CD4-positive, alpha-beta memory T cell (primary cell): ENCODE measurements around the gene EXD3. TPM values are rescaled to one million over a fixed set of nuclear protein-coding genes. Genes with fewer than 3 reads are reported as not detected.
"Not testable (repeated sequence)": the region's sequence is repeated elsewhere in the genome, so short reads cannot be mapped to it uniquely, and the experiment has no call there.

Experiments used
- CTCF ChIA-PET: fragments of 350-600 bp; sonication (Branson Sonifier 250); formaldehyde crosslinking; loops from one replicate; lab custom pipeline; 2021; ENCODE audit warnings: inconsistent platforms; ENCODE audit not compliant: partially characterized antibody; lab: Charles Lee
- POLR2A ChIA-PET: fragments of 350-600 bp; sonication (Branson Sonifier 250); formaldehyde crosslinking; loops from one replicate; lab custom pipeline; 2021; ENCODE audit not compliant: partially characterized antibody; lab: Charles Lee
- DNase-seq, 5 donors: peaks; one replicate each; pipeline versions ENCODE4 v3.0.0 to v3.0.0-alpha.2; 2020 to 2022; ENCODE audit warnings: mixed read lengths in 1 of 5
- H3K27ac ChIP-seq: one replicate; pipeline ENCODE4 v1.7.0; 2013; ENCODE audit warnings: low read depth, low read length
- H3K27me3 ChIP-seq: 2 replicates; pipeline ENCODE4 v1.7.0; 2013; ENCODE audit warnings: mild to moderate bottlenecking, low read length, moderate library complexity; ENCODE audit not compliant: insufficient read depth
- H3K36me3 ChIP-seq: 2 replicates; pipeline ENCODE4 v1.7.0; 2013; ENCODE audit warnings: mild to moderate bottlenecking, low read length, moderate library complexity; ENCODE audit not compliant: insufficient read depth
- H3K4me1 ChIP-seq: 2 replicates; pipeline ENCODE4 v1.7.0; 2013; ENCODE audit warnings: mild to moderate bottlenecking, low read length, moderate library complexity; ENCODE audit not compliant: insufficient read depth
- H3K4me3 ChIP-seq, 2 donors: one replicate each; pipeline ENCODE4 v1.7.0; 2013; ENCODE audit warnings: low read length in 2 of 2, mild to moderate bottlenecking in 1 of 2
- H3K9me3 ChIP-seq, 2 donors: one replicate each; pipeline ENCODE4 v1.7.0; 2013; ENCODE audit warnings: low read length in 2 of 2, control low read depth in 1 of 2; ENCODE audit not compliant: control insufficient read depth in 1 of 2
- H3K27ac Mint-ChIP-seq, 7 donors: one replicate each; pipeline ENCODE4 v1.8.0; 2020 to 2021; ENCODE audit warnings: mixed read lengths in 7 of 7, mild to moderate bottlenecking in 6 of 7, inconsistent platforms in 3 of 7, moderate library complexity in 3 of 7
- H3K27me3 Mint-ChIP-seq, 2 donors: one replicate each; pipeline ENCODE4 v1.8.0; 2020 to 2021; ENCODE audit warnings: mixed read lengths in 2 of 2
- H3K36me3 Mint-ChIP-seq, 2 donors: one replicate each; pipeline ENCODE4 v1.8.0; 2020 to 2021; ENCODE audit warnings: mixed read lengths in 2 of 2, inconsistent platforms in 1 of 2, mild to moderate bottlenecking in 1 of 2
- H3K4me1 Mint-ChIP-seq, 4 donors: one replicate each; pipeline ENCODE4 v1.8.0; 2020 to 2021; ENCODE audit warnings: mixed read lengths in 4 of 4, mild to moderate bottlenecking in 1 of 4
- H3K4me3 Mint-ChIP-seq, 8 donors: one replicate each; pipeline ENCODE4 v1.8.0; 2020 to 2021; ENCODE audit warnings: mixed read lengths in 8 of 8, mild to moderate bottlenecking in 7 of 8, moderate library complexity in 6 of 8, inconsistent platforms in 3 of 8
- H3K9me3 Mint-ChIP-seq, 8 donors: one replicate each; pipeline ENCODE4 v1.8.0; 2020 to 2021; ENCODE audit warnings: mixed read lengths in 8 of 8, mild to moderate bottlenecking in 5 of 8, inconsistent platforms in 3 of 8, moderate library complexity in 1 of 8
- intact Hi-C: fragments of 100-400 bp; cut with micrococcal nuclease; formaldehyde crosslinking; loops from one replicate; pipeline ENCODE4 v1.15.1; 2023
- polyA plus RNA-seq, 2 donors: library from polyadenylated mRNA; unstranded; fragments of 300-500 nt; fragmentation: Illumina TruSeq; gene quantifications; one replicate each; pipeline ENCODE4 v1.2.3, GENCODE V29; 2021
- total RNA-seq, 2 experiments: library from RNA; stranded (reverse); gene quantifications; one replicate each; pipeline ENCODE4 v1.2.3, GENCODE V29; 2021

The EXD3 gene, protein sequence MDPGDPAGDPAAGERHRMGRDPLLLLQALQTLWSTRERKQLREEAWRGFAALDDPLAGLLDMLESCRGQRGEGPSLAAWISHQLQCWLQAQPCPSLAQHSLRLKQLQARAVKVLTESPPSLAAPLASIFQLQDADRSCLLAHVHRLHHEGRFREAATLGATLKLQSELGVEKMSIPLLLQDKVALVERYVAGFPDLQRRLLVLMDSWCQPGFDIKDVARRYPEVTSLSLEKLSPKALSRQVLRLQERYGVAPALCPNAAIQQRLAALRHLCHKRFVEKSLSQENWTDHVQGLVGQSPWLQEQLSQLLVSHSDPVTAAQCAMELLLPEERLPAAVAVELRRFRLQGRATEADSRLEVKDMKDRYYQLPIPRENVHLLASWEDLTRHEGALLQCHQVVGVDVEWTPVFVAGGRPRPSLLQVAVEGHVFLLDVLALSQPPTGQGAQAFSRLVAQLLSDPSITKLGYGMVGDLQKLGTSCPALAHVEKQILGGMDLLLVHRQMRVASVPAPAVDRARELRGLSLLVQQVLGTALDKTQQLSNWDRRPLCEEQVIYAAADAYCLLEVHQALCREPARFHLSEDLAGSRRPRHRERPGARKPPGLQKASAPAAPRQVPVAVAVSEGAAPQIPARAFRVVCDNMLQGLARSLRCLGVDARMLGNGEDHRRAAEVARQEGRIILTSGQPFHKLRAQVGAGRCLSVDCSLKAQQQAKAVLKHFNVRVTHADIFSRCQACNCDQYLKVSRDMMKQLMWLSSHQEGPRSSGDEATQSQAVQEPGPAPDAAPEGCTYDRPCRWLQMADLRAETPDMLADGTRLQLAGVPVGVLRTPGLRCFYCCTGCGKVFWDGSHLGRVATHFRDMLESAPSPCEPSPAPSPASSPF
- total RNA-seq (10 to 100 TPM; 21.4 to 21.9 TPM), polyA plus RNA-seq (1 to 10 TPM; 2.5 to 7.1 TPM)

DNA sequence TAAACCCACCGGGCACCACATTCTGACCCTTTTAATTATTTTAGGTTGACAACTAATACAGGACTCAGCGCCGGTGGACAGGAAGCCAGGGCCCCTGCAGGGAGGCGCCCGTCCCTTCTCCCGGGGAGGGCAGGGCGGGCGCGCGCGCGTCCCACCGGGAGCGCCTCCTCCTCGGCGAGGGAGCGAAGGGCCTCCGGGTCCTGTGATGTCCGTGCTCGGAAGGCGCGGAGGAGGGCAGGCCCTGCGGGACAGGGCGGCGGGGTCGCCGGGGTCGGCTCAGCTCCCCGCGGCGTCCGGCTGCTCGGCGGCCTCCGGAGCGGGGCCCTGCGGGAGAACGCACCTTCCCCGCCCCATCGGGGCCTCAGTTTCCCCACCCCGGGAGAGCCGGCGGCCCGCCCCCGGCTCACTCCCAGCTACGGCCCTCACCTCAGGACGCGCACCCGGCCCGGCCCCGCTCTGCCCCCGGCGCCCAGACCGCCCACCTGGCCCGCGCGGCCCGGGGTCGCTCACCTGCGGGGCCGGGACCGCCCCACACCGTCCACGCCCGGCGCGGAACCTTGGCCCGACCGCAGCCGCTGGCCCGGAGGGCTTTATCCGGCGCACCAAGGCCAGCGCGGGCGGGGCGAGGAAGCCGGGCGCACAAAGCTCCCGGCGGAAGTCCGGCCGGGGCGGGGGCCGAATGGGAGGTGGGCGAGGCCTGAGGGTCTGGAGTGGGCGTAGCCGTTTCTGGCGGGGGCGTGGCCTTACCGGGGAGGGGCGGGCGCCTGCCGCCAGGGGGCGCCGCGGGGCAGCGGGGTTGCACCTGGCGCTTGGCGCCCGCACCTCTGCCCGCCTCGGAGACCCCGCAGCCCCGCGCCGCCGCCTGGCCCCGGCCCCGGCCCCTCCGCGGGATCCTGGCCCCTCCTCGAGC, at the start of gene EXD3, which contains the start of gene NOXA1:
Gene EXD3 (minus strand): TSS at position 559 of the 910 bp plus-strand sequence. CDS start 27,805 bp downstream, outside the sequence.
Gene NOXA1 (plus strand): TSS at position 790 of the 910 bp plus-strand sequence. CDS start 137 bp downstream, outside the sequence.
- intact Hi-C loops = loop anchor here (1.0 to 10.0 kb wide), 4 partner anchors 22 to 132 kb away; partner anchors contain the start of genes MRPL41, NSMF and PNPLA7
- peaks cover 24% of the 10 kb centered on the region for H3K4me1 ChIP-seq
- peak within 1 kb of the TSS; percentile 43 for H3K27ac ChIP-seq
- H3K27me3 Mint-ChIP-seq = no peaks in the 10 kb centered on the region
- peak within 1 kb of the TSS; percentile 82 to 87 (median 85) for H3K4me3 Mint-ChIP-seq
- no peaks in the 10 kb centered on the region for H3K9me3 Mint-ChIP-seq
- no peaks in the 10 kb centered on the region for H3K27me3 ChIP-seq
- H3K36me3 Mint-ChIP-seq = no peaks in the 10 kb centered on the region
- H3K27ac Mint-ChIP-seq = peak within 1 kb of the TSS; percentile 37 to 87 (median 73)
- peaks cover 5 to 21% (median 9%) of the 10 kb centered on the region in 4 donors for H3K4me1 Mint-ChIP-seq
- H3K9me3 ChIP-seq = no peaks in the 10 kb centered on the region
- H3K36me3 ChIP-seq = no peaks in the 10 kb centered on the region
- CTCF ChIA-PET = interaction anchor here (0.5 to 1.0 kb wide), 4 partner anchors 20 to 99 kb away, joined by 3 to 4 read pairs (median 3); no protein-coding TSS in a partner anchor
- peak; percentile 89 to 93 (median 91) for DNase-seq
- POLR2A ChIA-PET = interaction anchor here (0.7 to 2.1 kb wide), 24 partner anchors 11 to 706 kb away, joined by 3 to 14 read pairs (median 4); partner anchors contain the start of genes ENTPD8, MRPL41, NELFB and NRARP
- peak within 1 kb of the TSS; percentile 57 for H3K4me3 ChIP-seq

DNA sequence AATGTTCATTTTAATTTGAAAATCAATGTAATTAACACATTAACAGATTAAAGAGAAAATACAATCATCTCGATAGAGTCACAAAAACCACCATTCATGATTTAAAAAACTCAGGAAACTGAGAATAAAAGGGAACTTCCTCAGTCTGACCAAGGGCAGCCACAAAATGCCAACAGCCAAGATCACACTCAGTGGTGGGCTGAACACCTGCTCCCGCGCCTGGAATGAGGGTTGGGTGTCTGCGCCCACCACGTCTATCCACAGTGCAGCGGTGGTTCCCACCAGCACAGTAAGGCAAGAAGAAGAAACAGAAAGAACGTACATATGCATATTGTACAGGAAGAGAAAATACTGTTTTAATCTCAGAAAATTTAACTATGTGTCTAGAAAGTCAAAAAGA, 47.8 kb upstream of the EXD3 start:
- Histone ChIP-seq H3K4me3 (no peak overlapping the region), H3K9me3 (peaks cover 0 to 2% of the 10 kb centered on the region in 2 donors), H3K27me3 (no peaks in the 10 kb centered on the region), H3K36me3 (no peaks in the 10 kb centered on the region), H3K27ac (no peak overlapping the region), H3K4me1 (no peaks in the 10 kb centered on the region)
- no peak for DNase-seq
- Mint-ChIP-seq H3K27me3 (no peaks in the 10 kb centered on the region), H3K9me3 (peaks cover 1 to 31% (median 22%) of the 10 kb centered on the region in 8 donors), H3K27ac (no peak overlapping the region), H3K4me3 (no peak overlapping the region), H3K4me1 (peaks cover 2 to 6% (median 4%) of the 10 kb centered on the region in 4 donors), H3K36me3 (peaks cover 5 to 17% of the 10 kb centered on the region in 2 donors)
- intact Hi-C loops = no loop called here
- ChIA-PET POLR2A (no interaction called here), CTCF (no interaction called here)

DNA sequence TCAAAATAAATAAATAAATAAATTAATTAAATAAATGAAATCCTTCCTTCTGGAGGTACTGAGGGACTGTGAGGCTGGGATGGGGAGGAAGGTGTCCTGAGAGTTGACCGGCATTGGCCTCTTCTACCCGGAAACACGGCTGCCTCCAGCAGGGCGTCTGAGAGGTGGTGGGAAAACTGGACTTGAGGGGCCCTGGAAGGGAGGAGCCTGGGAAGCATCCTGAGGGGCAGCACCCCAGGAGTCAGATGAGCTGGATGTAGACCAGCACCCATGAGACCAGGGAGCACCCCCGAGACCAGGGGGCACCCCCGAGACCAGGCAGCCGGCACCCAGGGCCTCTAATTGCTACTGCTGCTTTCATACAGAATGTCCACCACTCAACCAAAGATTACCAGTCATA, 44.9 kb upstream of the EXD3 start:
- CTCF ChIA-PET = no interaction called here
- Mint-ChIP-seq H3K4me1 (peaks cover 2 to 6% (median 5%) of the 10 kb centered on the region in 4 donors), H3K9me3 (peaks cover 0 to 10% (median 2%) of the 10 kb centered on the region in 8 donors), H3K27ac (no peak overlapping the region), H3K36me3 (peaks cover 1 to 2% of the 10 kb centered on the region in 2 donors), H3K27me3 (no peaks in the 10 kb centered on the region), H3K4me3 (no peak overlapping the region)
- DNase-seq = no peak
- H3K27me3 ChIP-seq = no peaks in the 10 kb centered on the region
- peaks cover under 1% of the 10 kb centered on the region for H3K4me1 ChIP-seq
- H3K36me3 ChIP-seq = no peaks in the 10 kb centered on the region
- no peak overlapping the region for H3K27ac ChIP-seq
- H3K9me3 ChIP-seq = no peaks in the 10 kb centered on the region
- POLR2A ChIA-PET = no interaction called here
- intact Hi-C loops = no loop called here
- H3K4me3 ChIP-seq = no peak overlapping the region

DNA sequence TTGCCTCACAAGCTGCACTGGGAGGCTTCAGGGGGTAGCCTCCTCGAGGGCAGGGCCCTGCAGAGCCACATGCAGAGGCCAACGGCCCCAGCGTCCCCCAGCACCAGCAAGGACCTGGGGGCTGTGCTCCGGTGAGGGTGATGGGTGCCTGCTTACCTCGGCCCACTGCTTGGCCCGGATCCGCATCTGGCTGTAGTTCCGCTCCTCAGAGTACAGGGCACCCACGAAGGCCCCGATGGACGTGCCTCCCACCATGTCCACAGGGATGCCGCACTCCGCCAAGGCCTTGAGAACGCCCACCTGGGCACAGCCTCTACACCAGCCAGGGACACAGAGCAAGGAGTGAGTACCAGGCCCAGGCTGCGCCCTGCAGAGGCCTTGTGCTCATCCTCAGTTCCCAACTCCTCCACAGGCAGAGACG, 44.2 kb upstream of the EXD3 start:
- H3K27ac Mint-ChIP-seq = no peak overlapping the region
- POLR2A ChIA-PET = no interaction called here

DNA sequence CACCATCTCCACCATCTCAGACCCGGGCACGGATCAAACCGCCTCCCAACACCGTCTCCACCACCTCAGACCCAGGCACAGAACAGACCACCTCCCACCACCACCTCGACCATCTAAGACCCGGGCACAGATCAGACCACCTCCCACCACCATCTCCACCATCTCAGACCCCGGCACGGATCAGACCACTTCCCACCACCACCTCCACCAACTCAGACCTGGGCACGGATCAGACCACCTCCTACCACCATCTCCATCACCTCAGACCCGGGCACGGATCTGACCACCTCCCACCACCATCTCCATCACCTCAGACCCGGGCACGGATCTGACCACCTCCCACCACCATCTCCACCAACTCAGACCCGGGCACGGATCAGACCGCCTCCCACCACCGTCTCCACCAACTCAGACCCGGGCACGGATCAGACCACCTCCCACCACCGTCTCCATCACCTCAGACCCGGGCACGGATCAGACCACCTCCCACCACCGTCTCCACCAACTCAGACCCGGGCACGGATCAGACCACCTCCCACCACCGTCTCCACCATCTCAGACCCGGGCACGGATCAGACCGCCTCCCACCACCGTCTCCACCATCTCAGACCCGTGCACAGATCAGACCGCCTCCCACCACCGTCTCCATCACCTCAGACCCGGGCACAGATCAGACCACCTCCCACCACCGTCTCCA, 43.6 kb upstream of the EXD3 start:
- H3K27ac Mint-ChIP-seq = peak overlapping the region in 2 of 7 donors; percentile 36 to 69
- H3K4me3 Mint-ChIP-seq = peak overlapping the region in 1 of 8 donors; percentile 6
- H3K36me3 ChIP-seq, POLR2A ChIA-PET, H3K27me3 ChIP-seq, H3K9me3 ChIP-seq, CTCF ChIA-PET, H3K4me3 ChIP-seq, DNase-seq, intact Hi-C loops, H3K9me3 Mint-ChIP-seq, H3K27ac ChIP-seq, H3K36me3 Mint-ChIP-seq, H3K27me3 Mint-ChIP-seq: not testable (repeated sequence)
- peaks cover 5 to 12% (median 7%) of the 10 kb centered on the region in 4 donors for H3K4me1 Mint-ChIP-seq
- H3K4me1 ChIP-seq = peaks cover 14% of the 10 kb centered on the region

More for the DNA sequence above, 44.2 kb upstream of the EXD3 start:
- H3K36me3 ChIP-seq = no peaks in the 10 kb centered on the region
- H3K4me3 ChIP-seq = no peak overlapping the region
- H3K4me1 ChIP-seq = peaks cover 8% of the 10 kb centered on the region
- peaks cover 2 to 7% (median 6%) of the 10 kb centered on the region in 4 donors for H3K4me1 Mint-ChIP-seq
- CTCF ChIA-PET = no interaction called here
- H3K9me3 Mint-ChIP-seq = peaks cover 0 to 4% (median 0%) of the 10 kb centered on the region in 8 donors
- H3K4me3 Mint-ChIP-seq = no peak overlapping the region
- H3K9me3 ChIP-seq = no peaks in the 10 kb centered on the region
- H3K27me3 Mint-ChIP-seq = no peaks in the 10 kb centered on the region
- no peak for DNase-seq
- intact Hi-C loops = no loop called here
- H3K27me3 ChIP-seq = no peaks in the 10 kb centered on the region
- no peak overlapping the region for H3K27ac ChIP-seq
- H3K36me3 Mint-ChIP-seq = no peaks in the 10 kb centered on the region

DNA sequence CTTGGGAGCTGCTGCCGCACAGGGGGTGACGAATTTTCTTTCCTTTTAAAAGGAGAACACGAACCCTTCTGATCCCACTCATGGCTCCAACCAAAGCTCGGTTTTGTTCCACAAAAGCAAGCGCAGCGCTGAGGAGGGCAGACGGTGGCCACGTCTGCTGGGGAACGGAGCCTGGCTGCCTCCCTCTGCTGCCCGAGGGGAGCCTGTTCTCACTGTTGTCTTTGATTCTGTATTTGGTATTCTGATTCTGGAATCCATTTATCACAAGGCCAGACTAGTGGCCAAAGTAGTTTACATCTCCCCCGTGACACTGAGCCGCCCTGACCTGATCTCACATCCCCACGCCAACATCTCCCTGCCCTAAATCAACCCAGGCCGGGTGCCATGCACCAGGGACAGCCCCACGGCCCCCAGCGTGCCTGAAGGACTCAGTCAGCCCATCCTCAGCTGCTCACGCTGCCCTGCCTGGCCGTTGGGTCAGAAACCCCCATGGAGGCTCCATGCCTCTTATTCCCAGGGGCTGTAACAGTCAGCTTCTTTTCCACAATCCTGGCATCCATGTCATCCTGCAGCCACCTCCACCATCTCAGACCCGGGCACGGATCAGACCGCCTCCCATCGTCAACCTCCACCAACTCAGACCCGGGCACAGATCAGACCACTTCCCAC, 42.9 kb upstream of the EXD3 start:
- Histone ChIP-seq H3K27ac (no peak overlapping the region), H3K4me3 (no peak overlapping the region), H3K36me3 (no peaks in the 10 kb centered on the region), H3K9me3 (no peaks in the 10 kb centered on the region), H3K27me3 (no peaks in the 10 kb centered on the region), H3K4me1 (peaks cover 21% of the 10 kb centered on the region)
- Mint-ChIP-seq H3K4me3 (peak overlapping the region in 1 of 8 donors; percentile 6), H3K36me3 (no peaks in the 10 kb centered on the region), H3K27ac (peak overlapping the region in 1 of 7 donors; percentile 17), H3K4me1 (peaks cover 4 to 12% (median 10%) of the 10 kb centered on the region in 4 donors), H3K9me3 (no peaks in the 10 kb centered on the region), H3K27me3 (no peaks in the 10 kb centered on the region)
- DNase-seq = no peak
- ChIA-PET CTCF (no interaction called here), POLR2A (no interaction called here)
- intact Hi-C loops = no loop called here
